HCT116 (cell line): ENCODE results near the gene FAM222B.

Experiments
- ATF3 ChIP-seq: IDR thresholded peaks from 2 replicates; pipeline ENCODE4 v1.6.1; 2012
- CEBPB ChIP-seq: IDR thresholded peaks from 2 replicates; pipeline ENCODE4 v1.6.1; 2012; ENCODE audit warnings: low read depth
- CTCF ChIP-seq, 3 experiments: fragments of 200-600 bp in 1 of 3; sonication (generic) in 1 of 3; IDR thresholded peaks in 2 of 3; conservative IDR thresholded peaks in 1 of 3; 2 replicates each; pipeline ENCODE4 v1.5.1; 2012 to 2017; ENCODE audit warnings: low read depth in 2 of 3, low read length in 2 of 3, antibody characterized with exemption in 1 of 3, borderline replicate concordance in 1 of 3, control low read depth in 1 of 3, mild to moderate bottlenecking in 1 of 3, mixed read lengths in 1 of 3, mixed run types in 1 of 3, moderate library complexity in 1 of 3; ENCODE audit not compliant: insufficient read depth in 1 of 3
- EZH2 ChIP-seq: fragments of 200-600 bp; sonication (generic); IDR thresholded peaks from 2 replicates; pipeline ENCODE4 v1.6.1; 2017; ENCODE audit warnings: antibody characterized with exemption, mixed run types
- JUND ChIP-seq: IDR thresholded peaks from 2 replicates; pipeline ENCODE4 v1.6.1; 2012
- MAX ChIP-seq: IDR thresholded peaks from 2 replicates; pipeline ENCODE4 v1.6.1; 2012
- POLR2A ChIP-seq: IDR thresholded peaks from 2 replicates; pipeline ENCODE4 v1.7.0; 2011; ENCODE audit warnings: borderline replicate concordance; ENCODE audit not compliant: insufficient read depth, insufficient read length; ENCODE audit errors: extremely low read depth
- POLR2AphosphoS5 ChIP-seq: IDR thresholded peaks from 2 replicates; pipeline ENCODE4 v1.6.1; 2011; ENCODE audit warnings: mild to moderate bottlenecking, low read depth, low read length, moderate library complexity
- RAD21 ChIP-seq: IDR thresholded peaks from 2 replicates; pipeline ENCODE4 v1.6.1; 2012; ENCODE audit warnings: low read depth, mild to moderate bottlenecking
- REST ChIP-seq: IDR thresholded peaks from 2 replicates; pipeline ENCODE4 v1.6.1; 2012; ENCODE audit warnings: low read depth
- SIN3A ChIP-seq: IDR thresholded peaks from 2 replicates; pipeline ENCODE4 v1.6.1; 2012; ENCODE audit warnings: low read depth
- TCF7L2 ChIP-seq: IDR thresholded peaks from 2 replicates; pipeline ENCODE4 v1.7.0; 2011; ENCODE audit warnings: borderline replicate concordance, inconsistent platforms; ENCODE audit not compliant: insufficient read depth, insufficient read length; ENCODE audit errors: extremely low read depth
- YY1 ChIP-seq: IDR thresholded peaks from 2 replicates; pipeline ENCODE4 v1.6.1; 2011; ENCODE audit warnings: low read length, low read depth, moderate library complexity, mild to moderate bottlenecking; ENCODE audit not compliant: insufficient replicate concordance; ENCODE audit errors: extremely low read depth
- ZNF274 ChIP-seq: fragments of 200-500 bp; sonication (Bioruptor generic); IDR thresholded peaks from 2 replicates; pipeline ENCODE4 v1.6.1; 2014; ENCODE audit warnings: mild to moderate bottlenecking, low read depth, low read length, inconsistent platforms

GRCh38 chr17:28763137-28763799 is 79.3 kb downstream of the FAM222B start:
- TF ChIP-seq CTCF (IDR thresholded peaks at IDR 0.05 in 2 of 3, conservative IDR thresholded peaks at IDR 0.05 in 1 of 3; ENCODE audit: borderline replicate concordance in 1 of 3, insufficient read depth in 1 of 3, low read depth in 2 of 3, low read length in 2 of 3) (no peak), YY1 (no peak), CEBPB (no peak), ATF3 (no peak), MAX (no peak), EZH2 (no peak), POLR2A (no peak), RAD21 (no peak), JUND (no peak), SIN3A (0 out of 2 replicates have a peak, but pooled peaks have one; percentile 31), ZNF274 (no peak), POLR2AphosphoS5 (no peak), REST (no peak), TCF7L2 (no peak)
